ENCODE results near the gene DNAJB7. TPM values are rescaled to one million over a fixed set of nuclear protein-coding genes. Genes with fewer than 3 reads are reported as not detected.

DNAJB7 gene
- total RNA-seq, 1 experiment from 2014 or later, result not detected

- no peak for TF ChIP-seq ZNF532 (CRISPR knock-in tag; IDR thresholded peaks at IDR 0.05; ENCODE audit: borderline replicate concordance)
- no peak for TF ChIP-seq CTCF (IDR thresholded peaks at IDR 0.05)
- TF ChIP-seq ZNF219 (CRISPR knock-in tag; IDR thresholded peaks at IDR 0.05; ENCODE audit: borderline replicate concordance), result no peak
- TF ChIP-seq ATF6 (CRISPR knock-in tag; IDR thresholded peaks at IDR 0.05), result no peak
- TF ChIP-seq IRF1 (CRISPR knock-in tag; IDR thresholded peaks at IDR 0.05), result no peak
- TF ChIP-seq ERG (CRISPR knock-in tag; IDR thresholded peaks at IDR 0.05), result no peak
- peak; percentile 48; the same call in 1 of the 2 replicates for TF ChIP-seq PRDM15 (CRISPR knock-in tag; IDR thresholded peaks at IDR 0.05)
- TF ChIP-seq NR1H2 (CRISPR knock-in tag; IDR thresholded peaks at IDR 0.05), result no peak
- TF ChIP-seq CREM (CRISPR knock-in tag; IDR thresholded peaks at IDR 0.05), result no peak
- no peak for TF ChIP-seq ZNF512 (CRISPR knock-in tag; IDR thresholded peaks at IDR 0.05; ENCODE audit: borderline replicate concordance)
- TF ChIP-seq IRF2 (CRISPR knock-in tag; IDR thresholded peaks at IDR 0.05; ENCODE audit: borderline replicate concordance, low read depth), result no peak
These were observed 5.9 kb downstream of the DNAJB7 start (continued) for GRCh38 chr22:40855979-40856512.
